ENCODE measurements around the gene PDZD8. TPM values are rescaled to one million over a fixed set of nuclear protein-coding genes. Genes with fewer than 3 reads are reported as not detected.

Gene PDZD8
- total RNA-seq, 1 donor from 2014 or later, result 31.3 TPM

GRCh38 chr10:117254774-117255735 is 120.2 kb downstream of the PDZD8 start:
- no peak overlapping the region for H3K27ac ChIP-seq (ENCODE audit: low read depth, low read length)
- FAIRE-seq, result no peak
- Mint-ChIP-seq H3K4me1 (ENCODE audit: low read depth, unreplicated experiment) (no peaks in the 10 kb centered on the region), H3K4me3 (ENCODE audit: unreplicated experiment) (no peak overlapping the region), H3K9me3 (ENCODE audit: unreplicated experiment) (no peaks in the 10 kb centered on the region), H3K36me3 (ENCODE audit: low read depth, unreplicated experiment) (no peaks in the 10 kb centered on the region), H3K27me3 (ENCODE audit: low read depth, unreplicated experiment) (peaks cover 18% of the 10 kb centered on the region), H3K27ac (ENCODE audit: unreplicated experiment) (no peak overlapping the region)
- no peaks in the 10 kb centered on the region for H3K36me3 ChIP-seq (ENCODE audit: insufficient read depth, low read length)
- no peak overlapping the region for H2AFZ ChIP-seq (ENCODE audit: low read depth, low read length)
- H3K4me3 ChIP-seq (ENCODE audit: insufficient read depth, low read depth, low read length), result no peak overlapping the region
- no peak for DNase-seq (ENCODE audit: low read depth)
- no peaks in the 10 kb centered on the region for H3K9me3 ChIP-seq (ENCODE audit: insufficient read depth, low read depth, low read length)
- no peaks in the 10 kb centered on the region for H4K20me1 ChIP-seq (ENCODE audit: insufficient read depth, low read length)
- H3K27me3 ChIP-seq (ENCODE audit: insufficient read depth, low read length), result peaks cover 9% of the 10 kb centered on the region
- H3K4me1 ChIP-seq (ENCODE audit: insufficient read depth, low read length), result no peaks in the 10 kb centered on the region
- no peak for TF ChIP-seq EZH2 (IDR thresholded peaks at IDR 0.05; ENCODE audit: insufficient read depth, low read length)
- TF ChIP-seq CTCF (IDR thresholded peaks at IDR 0.05; ENCODE audit: insufficient read depth, low read depth, low read length), result no peak
- H3K79me2 ChIP-seq (ENCODE audit: insufficient read depth, low read length), result no peaks in the 10 kb centered on the region
- H3K9ac ChIP-seq (ENCODE audit: low read length), result no peak overlapping the region
- no peak overlapping the region for H3K4me2 ChIP-seq (ENCODE audit: low read length)

GRCh38 chr10:117254338-117254737 is 120.9 kb downstream of the PDZD8 start:
- no peak overlapping the region for H2AFZ ChIP-seq (ENCODE audit: low read depth, low read length)
- no peak overlapping the region for H3K4me3 Mint-ChIP-seq (ENCODE audit: unreplicated experiment)
- H3K9me3 Mint-ChIP-seq (ENCODE audit: unreplicated experiment), result no peaks in the 10 kb centered on the region
- no peak overlapping the region for H3K27ac Mint-ChIP-seq (ENCODE audit: unreplicated experiment)
- H3K36me3 ChIP-seq (ENCODE audit: insufficient read depth, low read length), result no peaks in the 10 kb centered on the region
- no peak overlapping the region for H3K27ac ChIP-seq (ENCODE audit: low read depth, low read length)
- H3K4me1 ChIP-seq (ENCODE audit: insufficient read depth, low read length), result no peaks in the 10 kb centered on the region
- H3K27me3 ChIP-seq (ENCODE audit: insufficient read depth, low read length), result peaks cover 8% of the 10 kb centered on the region
- H3K9me3 ChIP-seq (ENCODE audit: insufficient read depth, low read depth, low read length), result no peaks in the 10 kb centered on the region
- FAIRE-seq (no peak), DNase-seq (ENCODE audit: low read depth) (no peak)
- H3K4me3 ChIP-seq (ENCODE audit: insufficient read depth, low read depth, low read length), result no peak overlapping the region
- H4K20me1 ChIP-seq (ENCODE audit: insufficient read depth, low read length), result no peaks in the 10 kb centered on the region
- H3K9ac ChIP-seq (ENCODE audit: low read length), result no peak overlapping the region
- peaks cover 16% of the 10 kb centered on the region for H3K27me3 Mint-ChIP-seq (ENCODE audit: low read depth, unreplicated experiment)
- H3K4me2 ChIP-seq (ENCODE audit: low read length), result no peak overlapping the region
- no peaks in the 10 kb centered on the region for H3K79me2 ChIP-seq (ENCODE audit: insufficient read depth, low read length)
- peaks cover 5% of the 10 kb centered on the region for H3K4me1 Mint-ChIP-seq (ENCODE audit: low read depth, unreplicated experiment)
- no peaks in the 10 kb centered on the region for H3K36me3 Mint-ChIP-seq (ENCODE audit: low read depth, unreplicated experiment)
- TF ChIP-seq CTCF (IDR thresholded peaks at IDR 0.05; ENCODE audit: insufficient read depth, low read depth, low read length) (no peak), EZH2 (IDR thresholded peaks at IDR 0.05; ENCODE audit: insufficient read depth, low read length) (no peak)

GRCh38 chr10:117253908-117254307 is 121.3 kb downstream of the PDZD8 start:
- Histone ChIP-seq H3K79me2 (ENCODE audit: insufficient read depth, low read length) (no peaks in the 10 kb centered on the region), H3K9me3 (ENCODE audit: insufficient read depth, low read depth, low read length) (no peaks in the 10 kb centered on the region), H3K36me3 (ENCODE audit: insufficient read depth, low read length) (no peaks in the 10 kb centered on the region), H4K20me1 (ENCODE audit: insufficient read depth, low read length) (no peaks in the 10 kb centered on the region), H2AFZ (ENCODE audit: low read depth, low read length) (no peak overlapping the region), H3K9ac (ENCODE audit: low read length) (no peak overlapping the region), H3K4me3 (ENCODE audit: insufficient read depth, low read depth, low read length) (no peak overlapping the region), H3K4me1 (ENCODE audit: insufficient read depth, low read length) (no peaks in the 10 kb centered on the region), H3K27me3 (ENCODE audit: insufficient read depth, low read length) (peaks cover 4% of the 10 kb centered on the region), H3K27ac (ENCODE audit: low read depth, low read length) (no peak overlapping the region), H3K4me2 (ENCODE audit: low read length) (no peak overlapping the region)
- H3K9me3 Mint-ChIP-seq (ENCODE audit: unreplicated experiment), result no peaks in the 10 kb centered on the region
- no peak overlapping the region for H3K4me3 Mint-ChIP-seq (ENCODE audit: unreplicated experiment)
- TF ChIP-seq CTCF (IDR thresholded peaks at IDR 0.05; ENCODE audit: insufficient read depth, low read depth, low read length) (no peak), EZH2 (IDR thresholded peaks at IDR 0.05; ENCODE audit: insufficient read depth, low read length) (no peak)
- no peaks in the 10 kb centered on the region for H3K36me3 Mint-ChIP-seq (ENCODE audit: low read depth, unreplicated experiment)
- no peak for FAIRE-seq
- peaks cover 16% of the 10 kb centered on the region for H3K27me3 Mint-ChIP-seq (ENCODE audit: low read depth, unreplicated experiment)
- no peak overlapping the region for H3K27ac Mint-ChIP-seq (ENCODE audit: unreplicated experiment)
- DNase-seq (ENCODE audit: low read depth), result no peak
- H3K4me1 Mint-ChIP-seq (ENCODE audit: low read depth, unreplicated experiment), result peaks cover 9% of the 10 kb centered on the region
